GM12865 (cell line): ENCODE data around the gene PARP6.

Source experiments
- DNase-seq: peaks from one replicate; pipeline ENCODE4 v3.0.0; 2010; ENCODE audit warnings: low read depth
- H3K4me3 ChIP-seq: 2 replicates; pipeline ENCODE4 v1.5.1; 2011; ENCODE audit warnings: mild to moderate bottlenecking, low read depth, low read length, control low read depth
- CTCF ChIP-seq: IDR thresholded peaks from 2 replicates; pipeline ENCODE4 v1.5.1; 2011; ENCODE audit warnings: low read length, control low read depth, low read depth, inconsistent platforms; ENCODE audit not compliant: insufficient read depth; ENCODE audit errors: missing control alignments

The PARP6 gene

DNA sequence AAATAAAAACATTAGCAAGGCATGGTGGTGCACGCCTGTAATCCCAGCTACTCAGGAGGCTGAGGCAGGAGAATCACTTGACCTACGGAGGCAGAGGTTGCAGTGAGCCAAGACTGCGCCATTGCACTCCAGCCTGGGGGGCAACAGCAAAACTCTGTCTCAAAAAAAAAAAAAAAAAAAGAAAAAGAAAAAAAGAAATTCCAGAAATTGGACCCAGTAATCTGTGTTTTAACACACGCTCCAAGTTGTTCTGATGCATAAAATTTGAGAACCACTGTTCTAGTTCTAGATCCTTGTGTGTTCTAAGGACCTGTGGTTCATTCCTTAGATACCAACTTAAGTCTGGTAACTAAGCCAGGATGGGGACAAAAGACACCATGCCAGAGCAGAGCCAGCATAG lies 2.6 kb downstream of the PARP6 start:
- no peak overlapping the region for H3K4me3 ChIP-seq

GRCh38 chr15:72265031-72265430 lies 7.3 kb downstream of the PARP6 start:
- no peak for DNase-seq

More for the DNA sequence above, 2.6 kb downstream of the PARP6 start:
- no peak for TF ChIP-seq CTCF
- no peak for DNase-seq

GRCh38 chr15:72252663-72253299 lies 19.6 kb downstream of the PARP6 start:
- H3K4me3 ChIP-seq = no peak overlapping the region
- DNase-seq = no peak
- TF ChIP-seq CTCF = no peak

More at GRCh38 chr15:72265031-72265430, 7.3 kb downstream of the PARP6 start:
- no peak overlapping the region for H3K4me3 ChIP-seq
- no peak for TF ChIP-seq CTCF

GRCh38 chr15:72249142-72249810 lies 23.1 kb downstream of the PARP6 start:
- no peak for DNase-seq
- H3K4me3 ChIP-seq = no peak overlapping the region
- TF ChIP-seq CTCF = no peak

GRCh38 chr15:72248514-72248913 lies 23.8 kb downstream of the PARP6 start:
- DNase-seq = no peak
- TF ChIP-seq CTCF = no peak
- H3K4me3 ChIP-seq = no peak overlapping the region

DNA sequence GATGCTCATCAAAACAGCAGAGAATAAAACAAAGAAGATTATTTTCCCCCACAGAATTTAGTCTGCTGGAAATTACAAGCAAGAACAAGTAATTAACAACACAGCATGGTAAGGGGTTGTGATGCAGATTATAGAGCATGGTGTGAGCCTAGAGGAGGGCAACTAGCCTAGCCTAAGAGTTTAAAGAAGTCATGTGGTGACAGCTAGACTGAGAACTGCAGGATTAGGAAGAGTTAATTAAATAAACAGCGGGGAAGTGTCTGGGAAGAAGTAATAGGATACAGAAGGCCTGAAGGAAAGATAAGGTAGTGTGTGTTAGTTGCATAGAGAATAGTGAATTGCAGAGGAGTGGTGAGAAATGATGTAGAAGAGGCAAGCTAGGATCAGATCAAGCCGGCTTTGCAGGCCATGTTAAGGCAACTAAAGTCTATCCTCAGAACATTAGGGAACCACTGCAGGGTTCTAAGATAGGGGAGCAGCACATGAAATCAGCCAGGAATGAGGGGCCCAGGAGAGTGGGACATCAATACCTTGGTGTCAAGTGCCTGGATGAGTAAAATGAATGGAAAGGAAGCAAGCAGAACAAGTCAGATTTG lies 29.5 kb downstream of the PARP6 start:
- DNase-seq = no peak
- H3K4me3 ChIP-seq = no peak overlapping the region
- no peak for TF ChIP-seq CTCF
